ENCODE data around the gene TMEM164.

The TMEM164 gene

DNA sequence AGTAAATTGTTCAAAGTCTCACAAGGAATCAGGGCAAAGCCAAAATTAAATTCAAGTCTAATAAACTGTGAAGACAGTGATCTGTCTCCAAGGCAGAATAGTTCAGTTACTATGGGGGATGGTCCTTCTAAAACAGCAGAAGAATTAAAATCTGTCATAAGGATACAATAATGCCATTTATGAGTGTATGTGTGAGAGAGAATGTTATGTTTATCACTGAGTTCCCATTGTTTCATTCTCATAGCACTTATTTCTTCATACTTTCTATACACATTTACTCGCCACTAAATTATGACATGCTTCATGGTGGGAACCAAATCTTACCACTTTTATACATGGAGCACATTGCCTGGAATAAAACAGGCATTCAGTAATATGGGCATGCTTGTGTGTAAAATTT, 212.5 kb downstream of the TMEM164 start:
- no peak overlapping the region for H3K9ac ChIP-seq (ENCODE audit: low read length)
- no peaks in the 10 kb centered on the region for H3K36me3 ChIP-seq (ENCODE audit: control insufficient read depth, insufficient read depth, low read length)
- no peaks in the 10 kb centered on the region for H3K27me3 ChIP-seq (ENCODE audit: control insufficient read depth, insufficient read depth, low read length)
- no peaks in the 10 kb centered on the region for H3K9me3 ChIP-seq (ENCODE audit: control insufficient read depth, low read length)
- no peak overlapping the region for H3K4me3 ChIP-seq (ENCODE audit: low read length)
- no peaks in the 10 kb centered on the region for H3K4me1 ChIP-seq (ENCODE audit: control insufficient read depth, insufficient read depth, low read length)

DNA sequence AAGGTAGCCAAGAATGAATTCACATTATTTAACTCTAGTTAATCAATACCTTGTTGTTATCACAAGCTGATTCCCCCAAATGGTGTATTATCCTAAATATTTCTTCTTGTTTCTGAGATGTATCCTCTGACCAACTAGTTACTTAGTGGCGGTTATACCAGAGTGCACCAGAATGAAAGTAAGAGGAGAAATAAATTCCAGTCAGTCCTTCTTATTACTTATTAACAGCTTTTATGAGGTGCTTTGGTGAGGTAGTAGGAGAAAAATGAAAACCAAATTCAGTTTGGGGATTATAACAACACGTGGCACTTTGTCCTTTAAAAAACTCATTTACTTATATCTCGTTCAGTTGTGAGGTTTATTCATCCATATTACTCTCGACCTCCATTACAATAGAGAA, 213.1 kb downstream of the TMEM164 start:
- H3K36me3 ChIP-seq (ENCODE audit: control insufficient read depth, insufficient read depth, low read length), result no peaks in the 10 kb centered on the region
- H3K4me1 ChIP-seq (ENCODE audit: control insufficient read depth, insufficient read depth, low read length), result no peaks in the 10 kb centered on the region
- H3K9ac ChIP-seq (ENCODE audit: low read length), result no peak overlapping the region
- H3K4me3 ChIP-seq (ENCODE audit: low read length), result no peak overlapping the region
- H3K27me3 ChIP-seq (ENCODE audit: control insufficient read depth, insufficient read depth, low read length), result no peaks in the 10 kb centered on the region
- H3K9me3 ChIP-seq (ENCODE audit: control insufficient read depth, low read length), result no peaks in the 10 kb centered on the region

GRCh38 chrX:110218591-110218990, 215.7 kb downstream of the TMEM164 start:
- no peaks in the 10 kb centered on the region for H3K4me1 ChIP-seq (ENCODE audit: control insufficient read depth, insufficient read depth, low read length)
- no peaks in the 10 kb centered on the region for H3K27me3 ChIP-seq (ENCODE audit: control insufficient read depth, insufficient read depth, low read length)
- no peak overlapping the region for H3K4me3 ChIP-seq (ENCODE audit: low read length)
- no peaks in the 10 kb centered on the region for H3K36me3 ChIP-seq (ENCODE audit: control insufficient read depth, insufficient read depth, low read length)
- H3K9me3 ChIP-seq (ENCODE audit: control insufficient read depth, low read length), result no peaks in the 10 kb centered on the region
- no peak overlapping the region for H3K9ac ChIP-seq (ENCODE audit: low read length)

DNA sequence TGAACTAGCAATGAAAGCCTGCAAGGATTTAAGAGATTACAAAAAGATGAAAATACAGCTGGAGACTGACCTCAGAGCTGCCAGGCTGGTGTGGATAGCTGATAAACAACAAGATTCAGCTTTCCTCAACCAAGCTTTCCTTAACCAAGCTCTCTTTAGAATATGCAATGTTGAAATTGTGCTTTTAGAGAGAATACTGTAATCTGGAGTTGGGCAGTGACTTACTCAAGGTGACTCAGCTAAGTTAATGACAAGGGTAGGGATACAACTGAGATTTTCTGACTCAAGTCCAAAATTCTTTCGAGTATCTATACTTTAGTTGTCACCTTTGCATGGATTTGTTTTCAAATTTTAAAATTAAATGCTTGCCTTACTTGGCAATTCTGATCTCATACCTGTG, 217.0 kb downstream of the TMEM164 start:
- Histone ChIP-seq H3K27me3 (ENCODE audit: control insufficient read depth, insufficient read depth, low read length) (no peaks in the 10 kb centered on the region), H3K9ac (ENCODE audit: low read length) (no peak overlapping the region), H3K4me1 (ENCODE audit: control insufficient read depth, insufficient read depth, low read length) (no peaks in the 10 kb centered on the region), H3K9me3 (ENCODE audit: control insufficient read depth, low read length) (no peaks in the 10 kb centered on the region), H3K36me3 (ENCODE audit: control insufficient read depth, insufficient read depth, low read length) (no peaks in the 10 kb centered on the region), H3K4me3 (ENCODE audit: low read length) (no peak overlapping the region)

GRCh38 chrX:110222497-110223257, 219.8 kb downstream of the TMEM164 start:
- H3K36me3 ChIP-seq (ENCODE audit: control insufficient read depth, insufficient read depth, low read length), result no peaks in the 10 kb centered on the region
- no peaks in the 10 kb centered on the region for H3K9me3 ChIP-seq (ENCODE audit: control insufficient read depth, low read length)
- H3K4me3 ChIP-seq (ENCODE audit: low read length), result no peak overlapping the region
- H3K9ac ChIP-seq (ENCODE audit: low read length), result no peak overlapping the region
- no peaks in the 10 kb centered on the region for H3K27me3 ChIP-seq (ENCODE audit: control insufficient read depth, insufficient read depth, low read length)
- H3K4me1 ChIP-seq (ENCODE audit: control insufficient read depth, insufficient read depth, low read length), result no peaks in the 10 kb centered on the region

GRCh38 chrX:110224926-110225617, 222.2 kb downstream of the TMEM164 start:
- Histone ChIP-seq H3K9me3 (ENCODE audit: control insufficient read depth, low read length) (no peaks in the 10 kb centered on the region), H3K9ac (ENCODE audit: low read length) (no peak overlapping the region), H3K27me3 (ENCODE audit: control insufficient read depth, insufficient read depth, low read length) (no peaks in the 10 kb centered on the region), H3K4me3 (ENCODE audit: low read length) (no peak overlapping the region), H3K36me3 (ENCODE audit: control insufficient read depth, insufficient read depth, low read length) (no peaks in the 10 kb centered on the region), H3K4me1 (ENCODE audit: control insufficient read depth, insufficient read depth, low read length) (no peaks in the 10 kb centered on the region)

GRCh38 chrX:110226931-110227330, 224.0 kb downstream of the TMEM164 start:
- Histone ChIP-seq H3K27me3 (ENCODE audit: control insufficient read depth, insufficient read depth, low read length) (no peaks in the 10 kb centered on the region), H3K36me3 (ENCODE audit: control insufficient read depth, insufficient read depth, low read length) (no peaks in the 10 kb centered on the region), H3K4me1 (ENCODE audit: control insufficient read depth, insufficient read depth, low read length) (no peaks in the 10 kb centered on the region), H3K9me3 (ENCODE audit: control insufficient read depth, low read length) (no peaks in the 10 kb centered on the region), H3K9ac (ENCODE audit: low read length) (no peak overlapping the region), H3K4me3 (ENCODE audit: low read length) (no peak overlapping the region)

All from mucosa of stomach (tissue), 1 donor.